GM12878 (cell line): ENCODE data around the gene GNAQ. TPM values are rescaled to one million over a fixed set of nuclear protein-coding genes. Genes with fewer than 3 reads are reported as not detected.

Experiments used
- ATAC-seq: fragments of 200-7000 bp; cut with Tn5 transposase; 3 replicates; pipeline ENCODE4 v1.9.1; 2020; ENCODE audit warnings: mild to moderate bottlenecking, moderate library complexity
- BruUV-seq: library from RNA; stranded (reverse); fragments of 400-500 nt; replicated peaks from 2 replicates; lab custom pipeline; 2021; lab: Mats Ljungman, UMichigan
- CTCF ChIA-PET: fragments of 300-600 bp; sonication (Branson Sonifier 250); formaldehyde crosslinking; extraction: SDS; loops from one replicate; lab custom pipeline; 2021; ENCODE audit warnings: inconsistent platforms; lab: Yijun Ruan, JAX
- POLR2A ChIA-PET: fragments of 350-600 bp; formaldehyde crosslinking; extraction: SDS; loops from one replicate; lab custom pipeline; 2021; ENCODE audit warnings: inconsistent platforms; lab: Charles Lee
- RAD21 ChIA-PET: fragments of 300-600 bp; sonication (Branson Sonifier 250); formaldehyde crosslinking; loops from one replicate; lab custom pipeline; 2023; ENCODE audit warnings: antibody characterized with exemption; ENCODE audit not compliant: unreplicated experiment; lab: Charles Lee
- SMC1A ChIA-PET: fragments of 300-600 bp; sonication (Branson Sonifier 250); formaldehyde crosslinking; loops from one replicate; lab custom pipeline; 2023; ENCODE audit not compliant: unreplicated experiment, uncharacterized antibody; lab: Charles Lee
- DNase-seq: peaks from one replicate; pipeline ENCODE4 v3.0.0-alpha.2; 2011; ENCODE audit warnings: low read depth, low spot score
- FAIRE-seq: peaks from 3 replicates; lab custom pipeline; 2011; peaks lifted over from hg19 to GRCh38; lab: Jason Lieb, UNC
- H2AFZ ChIP-seq: 2 replicates; pipeline ENCODE4 v1.6.0; 2011; ENCODE audit warnings: low read depth, low read length, control low read depth; ENCODE audit not compliant: control insufficient read depth
- H3K27ac ChIP-seq: 2 replicates; pipeline ENCODE4 v1.5.1; 2011; ENCODE audit warnings: control low read depth; ENCODE audit not compliant: control insufficient read depth, insufficient read depth
- H3K27me3 ChIP-seq, 2 experiments: replicated peaks in 1 of 2; 2 replicates each; pipeline versions ENCODE4 v1.6.0 to v1.6.1; 2011; ENCODE audit warnings: low read length in 1 of 2; ENCODE audit not compliant: control insufficient read depth in 2 of 2, insufficient read depth in 2 of 2
- H3K36me3 ChIP-seq, 2 experiments: 2 replicates each; pipeline ENCODE4 v1.5.1; 2011; ENCODE audit warnings: low read length in 1 of 2; ENCODE audit not compliant: control insufficient read depth in 2 of 2, insufficient read depth in 2 of 2
- H3K4me1 ChIP-seq: 2 replicates; pipeline ENCODE4 v1.6.1; 2011; ENCODE audit warnings: mild to moderate bottlenecking, low read length, moderate library complexity, mixed read lengths; ENCODE audit not compliant: control insufficient read depth, insufficient read depth
- H3K4me2 ChIP-seq: 2 replicates; pipeline ENCODE4 v1.6.0; 2011; ENCODE audit warnings: control low read depth; ENCODE audit not compliant: control insufficient read depth, insufficient read depth
- H3K4me3 ChIP-seq: fragments of 200-600 bp; sonication (generic); 2 replicates; pipeline ENCODE4 v1.5.1; 2016
- H3K79me2 ChIP-seq: 2 replicates; pipeline ENCODE4 v1.6.0; 2011; ENCODE audit warnings: low read length; ENCODE audit not compliant: control insufficient read depth, insufficient read depth
- H3K9ac ChIP-seq: 2 replicates; pipeline ENCODE4 v1.8.0; 2011; ENCODE audit warnings: low read length, control low read depth, mixed read lengths; ENCODE audit not compliant: control insufficient read depth, insufficient read depth
- H3K9me3 ChIP-seq: replicated peaks from 3 replicates; pipeline ENCODE4 v1.5.1; 2011; ENCODE audit warnings: mild to moderate bottlenecking, low read length; ENCODE audit not compliant: control insufficient read depth, insufficient read depth
- H4K20me1 ChIP-seq: 2 replicates; pipeline ENCODE4 v1.6.0; 2011; ENCODE audit not compliant: control insufficient read depth, insufficient read depth
- CHD4 ChIP-seq: fragments of 200-600 bp; sonication (generic); IDR thresholded peaks from 2 replicates; pipeline ENCODE4 v1.6.1; 2016; ENCODE audit warnings: mild to moderate bottlenecking
- FOXK2 ChIP-seq: fragments of 450-650 bp; IDR thresholded peaks from 2 replicates; pipeline ENCODE4 v1.6.1; 2017; ENCODE audit warnings: mild to moderate bottlenecking, moderate library complexity
- IKZF1 ChIP-seq: fragments of 450-650 bp; conservative IDR thresholded peaks from 2 replicates; pipeline ENCODE4 v1.6.1; 2017; ENCODE audit warnings: antibody characterized with exemption, mild to moderate bottlenecking
- LARP7 ChIP-seq: fragments of 450-650 bp; IDR thresholded peaks from 2 replicates; pipeline ENCODE4 v1.6.1; 2017; ENCODE audit warnings: mild to moderate bottlenecking
- MTA2 ChIP-seq: fragments of 450-650 bp; IDR thresholded peaks from 2 replicates; pipeline ENCODE4 v1.6.1; 2016; ENCODE audit warnings: low read depth, mild to moderate bottlenecking, moderate library complexity
- MXI1 ChIP-seq: fragments of 150-350 bp; IDR thresholded peaks from 2 replicates; pipeline ENCODE4 v1.6.1; 2011; ENCODE audit warnings: low read depth, mild to moderate bottlenecking, inconsistent platforms, low read length, improper control_type of control experiment
- SMAD1 ChIP-seq: fragments of 450-650 bp; IDR thresholded peaks from 2 replicates; pipeline ENCODE4 v1.6.1; 2018; ENCODE audit warnings: mild to moderate bottlenecking, low read depth; ENCODE audit not compliant: partially characterized antibody
- SP1 ChIP-seq: IDR thresholded peaks from one replicate; pipeline ENCODE4 v1.6.1; 2011; ENCODE audit warnings: low read depth, low read length
- ZNF207 ChIP-seq: fragments of 450-650 bp; IDR thresholded peaks from 2 replicates; pipeline ENCODE4 v1.6.1; 2014; ENCODE audit warnings: antibody characterized with exemption, mild to moderate bottlenecking, borderline replicate concordance
- WGBS: methylation state at CpG from one replicate; pipeline ENCODE4 v1.1.6; 2016; ENCODE audit warnings: low lambda C conversion rate; ENCODE audit not compliant: insufficient replicate concordance, insufficient coverage; ENCODE audit errors: missing lambda C conversion rate; 5-methylcytosine and 5-hydroxymethylcytosine counted together
- in situ Hi-C: fragments of 300-500 bp; cut with MboI; formaldehyde crosslinking; loops from 9 replicates; pipeline ENCODE4 v1.14.3; 2018; ENCODE audit warnings: mixed read lengths
- intact Hi-C: fragments of 100-400 bp; cut with micrococcal nuclease; formaldehyde crosslinking; loops from one replicate; pipeline ENCODE4 v1.14.2; 2022; ENCODE audit not compliant: unreplicated experiment
- polyA plus RNA-seq, 11 experiments: library from polyadenylated mRNA; depleted of rRNA in 4 of 11; unstranded in 6 of 11; stranded (reverse) in 5 of 11; fragments of >200 nt; fragmentation: Nextera tagmentation in 4 of 11; fragmentation: Illumina TruSeq in 1 of 11; extraction: Ambion mirVana in 4 of 11; extraction: Trizol in 1 of 11; gene quantifications; 1 replicate in 1 of 11; 2 replicates in 10 of 11; pipeline versions ENCODE4 v1.2.1 to v1.2.3, GENCODE V29; 2011 to 2016; ENCODE audit warnings: inconsistent platforms in 2 of 11, missing spikeins in 2 of 11, low read depth in 1 of 11
- total RNA-seq, 4 experiments: library from RNA; depleted of rRNA in 3 of 4; stranded (reverse); fragments of >200 nt in 3 of 4; fragmentation: Illumina TruSeq in 1 of 4; extraction: Trizol in 1 of 4; gene quantifications; 2 replicates each; pipeline versions ENCODE4 v1.2.1 to v1.2.3, GENCODE V29; 2013 to 2021
- TF ChIP-seq, protein P1 (sequence below): fragments of 450-650 bp; IDR thresholded peaks from 2 replicates; pipeline ENCODE4 v1.6.1; 2017; ENCODE audit warnings: antibody characterized with exemption, mild to moderate bottlenecking, moderate library complexity
- TF ChIP-seq, protein P2 (sequence below): IDR thresholded peaks from 2 replicates; pipeline ENCODE4 v1.6.1; 2012; ENCODE audit warnings: low read depth, low read length, improper control_type of control experiment
- TF ChIP-seq, protein P3 (sequence below): IDR thresholded peaks from 2 replicates; pipeline ENCODE4 v1.6.1; 2012; ENCODE audit warnings: low read length, inconsistent platforms
- TF ChIP-seq, protein P4 (sequence below): fragments of 450-650 bp; IDR thresholded peaks from 2 replicates; pipeline ENCODE4 v1.6.1; 2017; ENCODE audit warnings: low read depth, mild to moderate bottlenecking, moderate library complexity

GNAQ gene
- total and polyA plus RNA-seq, 10 of the 15 experiments (the other 5 are each of a cell fraction or from before 2014, with no cell fraction given), result 0.15 to 47.2 (median 0.49) TPM

DNA sequence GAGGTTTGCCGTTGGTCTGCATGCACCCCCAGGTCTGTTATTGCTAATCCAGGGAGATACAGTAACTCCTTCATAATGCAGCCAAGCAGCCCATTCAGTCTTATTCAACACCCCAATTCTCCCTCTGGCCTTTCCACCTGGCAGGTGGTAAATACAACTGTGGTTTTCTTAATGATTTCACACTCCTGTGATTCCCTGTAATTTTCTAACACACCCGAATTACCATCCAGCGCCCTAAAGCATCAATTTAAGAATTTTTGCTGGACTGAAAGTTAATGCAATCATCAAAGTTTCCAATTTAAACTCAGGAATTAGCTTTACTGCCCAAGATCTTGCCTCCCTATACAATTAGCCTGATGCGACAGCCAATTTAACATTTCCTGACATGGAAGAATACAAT lies 62.5 kb downstream of the GNAQ start (continued):
- TF ChIP-seq, protein P1, sequence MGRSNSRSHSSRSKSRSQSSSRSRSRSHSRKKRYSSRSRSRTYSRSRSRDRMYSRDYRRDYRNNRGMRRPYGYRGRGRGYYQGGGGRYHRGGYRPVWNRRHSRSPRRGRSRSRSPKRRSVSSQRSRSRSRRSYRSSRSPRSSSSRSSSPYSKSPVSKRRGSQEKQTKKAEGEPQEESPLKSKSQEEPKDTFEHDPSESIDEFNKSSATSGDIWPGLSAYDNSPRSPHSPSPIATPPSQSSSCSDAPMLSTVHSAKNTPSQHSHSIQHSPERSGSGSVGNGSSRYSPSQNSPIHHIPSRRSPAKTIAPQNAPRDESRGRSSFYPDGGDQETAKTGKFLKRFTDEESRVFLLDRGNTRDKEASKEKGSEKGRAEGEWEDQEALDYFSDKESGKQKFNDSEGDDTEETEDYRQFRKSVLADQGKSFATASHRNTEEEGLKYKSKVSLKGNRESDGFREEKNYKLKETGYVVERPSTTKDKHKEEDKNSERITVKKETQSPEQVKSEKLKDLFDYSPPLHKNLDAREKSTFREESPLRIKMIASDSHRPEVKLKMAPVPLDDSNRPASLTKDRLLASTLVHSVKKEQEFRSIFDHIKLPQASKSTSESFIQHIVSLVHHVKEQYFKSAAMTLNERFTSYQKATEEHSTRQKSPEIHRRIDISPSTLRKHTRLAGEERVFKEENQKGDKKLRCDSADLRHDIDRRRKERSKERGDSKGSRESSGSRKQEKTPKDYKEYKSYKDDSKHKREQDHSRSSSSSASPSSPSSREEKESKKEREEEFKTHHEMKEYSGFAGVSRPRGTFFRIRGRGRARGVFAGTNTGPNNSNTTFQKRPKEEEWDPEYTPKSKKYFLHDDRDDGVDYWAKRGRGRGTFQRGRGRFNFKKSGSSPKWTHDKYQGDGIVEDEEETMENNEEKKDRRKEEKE, result no peak
- TF ChIP-seq LARP7, result no peak
- no peak for TF ChIP-seq SMAD1
- TF ChIP-seq, protein P2, sequence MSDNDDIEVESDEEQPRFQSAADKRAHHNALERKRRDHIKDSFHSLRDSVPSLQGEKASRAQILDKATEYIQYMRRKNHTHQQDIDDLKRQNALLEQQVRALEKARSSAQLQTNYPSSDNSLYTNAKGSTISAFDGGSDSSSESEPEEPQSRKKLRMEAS, result no peak
- TF ChIP-seq, protein P3, sequence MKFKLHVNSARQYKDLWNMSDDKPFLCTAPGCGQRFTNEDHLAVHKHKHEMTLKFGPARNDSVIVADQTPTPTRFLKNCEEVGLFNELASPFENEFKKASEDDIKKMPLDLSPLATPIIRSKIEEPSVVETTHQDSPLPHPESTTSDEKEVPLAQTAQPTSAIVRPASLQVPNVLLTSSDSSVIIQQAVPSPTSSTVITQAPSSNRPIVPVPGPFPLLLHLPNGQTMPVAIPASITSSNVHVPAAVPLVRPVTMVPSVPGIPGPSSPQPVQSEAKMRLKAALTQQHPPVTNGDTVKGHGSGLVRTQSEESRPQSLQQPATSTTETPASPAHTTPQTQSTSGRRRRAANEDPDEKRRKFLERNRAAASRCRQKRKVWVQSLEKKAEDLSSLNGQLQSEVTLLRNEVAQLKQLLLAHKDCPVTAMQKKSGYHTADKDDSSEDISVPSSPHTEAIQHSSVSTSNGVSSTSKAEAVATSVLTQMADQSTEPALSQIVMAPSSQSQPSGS, result no peak
- TF ChIP-seq CHD4, result no peak
- no peak for TF ChIP-seq FOXK2
- no peak for TF ChIP-seq MXI1

DNA sequence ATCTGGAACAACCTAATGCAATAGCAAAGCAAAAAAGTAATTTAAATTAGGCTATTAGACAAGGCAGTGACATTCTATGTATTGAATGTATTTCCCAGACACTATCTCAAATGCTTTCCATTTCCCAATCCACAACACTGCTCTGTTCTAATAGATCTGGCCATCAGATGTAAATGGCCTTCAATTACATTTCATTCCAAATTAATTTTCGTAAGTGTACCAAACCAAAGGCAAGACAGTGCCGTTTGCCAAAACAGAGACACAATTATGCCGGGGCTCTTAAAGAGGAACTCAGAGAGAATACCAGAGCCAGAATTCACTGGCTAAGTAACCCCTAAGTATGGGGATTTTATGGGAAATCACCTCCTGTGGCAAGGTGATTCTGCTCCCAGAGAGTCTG lies 63.1 kb downstream of the GNAQ start:
- no peak overlapping the region for H3K4me3 ChIP-seq
- no TSS peak for BruUV-seq
- DNase-seq (no peak), FAIRE-seq (no peak), ATAC-seq (peak; percentile 44)
- ChIA-PET CTCF (interaction anchor here (1.2 kb wide), 1 partner anchor 52 kb away, joined by 4 read pairs; no protein-coding TSS in a partner anchor), SMC1A (no interaction called here), RAD21 (no interaction called here), POLR2A (interaction anchor here (0.6 kb wide), 1 partner anchor 1417 kb away, joined by 4 read pairs; no protein-coding TSS in a partner anchor)
- no peak overlapping the region for H3K4me2 ChIP-seq
- no peaks in the 10 kb centered on the region for H3K4me1 ChIP-seq
- 0% methylated on average over 3 of the region's 3 CpGs for WGBS
- in situ Hi-C loops, result no loop called here
- H3K9ac ChIP-seq, result no peak overlapping the region
- no peaks in the 10 kb centered on the region for H3K27me3 ChIP-seq
- no peak overlapping the region for H3K27ac ChIP-seq
- no peaks in the 10 kb centered on the region for H3K36me3 ChIP-seq
- no peak overlapping the region for H2AFZ ChIP-seq
- TF ChIP-seq, protein P4, sequence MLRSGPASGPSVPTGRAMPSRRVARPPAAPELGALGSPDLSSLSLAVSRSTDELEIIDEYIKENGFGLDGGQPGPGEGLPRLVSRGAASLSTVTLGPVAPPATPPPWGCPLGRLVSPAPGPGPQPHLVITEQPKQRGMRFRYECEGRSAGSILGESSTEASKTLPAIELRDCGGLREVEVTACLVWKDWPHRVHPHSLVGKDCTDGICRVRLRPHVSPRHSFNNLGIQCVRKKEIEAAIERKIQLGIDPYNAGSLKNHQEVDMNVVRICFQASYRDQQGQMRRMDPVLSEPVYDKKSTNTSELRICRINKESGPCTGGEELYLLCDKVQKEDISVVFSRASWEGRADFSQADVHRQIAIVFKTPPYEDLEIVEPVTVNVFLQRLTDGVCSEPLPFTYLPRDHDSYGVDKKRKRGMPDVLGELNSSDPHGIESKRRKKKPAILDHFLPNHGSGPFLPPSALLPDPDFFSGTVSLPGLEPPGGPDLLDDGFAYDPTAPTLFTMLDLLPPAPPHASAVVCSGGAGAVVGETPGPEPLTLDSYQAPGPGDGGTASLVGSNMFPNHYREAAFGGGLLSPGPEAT, result peak; percentile 66; the same call in 1 of the 2 replicates
- TF ChIP-seq ZNF207 (no peak), MTA2 (0 out of 2 replicates have a peak, but pooled peaks have one; percentile 27), SP1 (no peak), IKZF1 (0 out of 2 replicates have a peak, but pooled peaks have one; percentile 25)
- H3K9me3 ChIP-seq, result no peaks in the 10 kb centered on the region
- H3K79me2 ChIP-seq, result no peaks in the 10 kb centered on the region
- intact Hi-C loops, result no loop called here
- no peaks in the 10 kb centered on the region for H4K20me1 ChIP-seq
